ENCODE data around the gene FTH1.

DNA sequence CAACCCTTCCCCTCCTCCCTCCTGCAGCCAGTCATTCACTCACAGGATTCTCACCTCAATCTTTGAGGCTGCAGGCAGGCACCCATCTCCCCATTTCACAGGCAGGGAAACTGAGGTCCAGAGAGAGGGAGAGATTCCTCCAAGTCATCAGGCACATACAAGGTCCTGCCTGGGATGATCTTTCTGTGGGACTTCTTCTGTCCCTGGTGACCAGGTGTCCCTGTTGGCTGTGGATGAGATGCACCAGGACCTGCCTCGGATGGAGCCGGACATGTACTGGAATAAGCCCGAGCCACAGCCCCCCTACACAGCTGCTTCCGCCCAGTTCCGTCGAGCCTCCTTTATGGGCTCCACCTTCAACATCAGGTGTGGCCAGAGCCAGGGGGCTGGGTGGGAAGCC lies 7.8 kb downstream of the FTH1 start:
- TF ChIP-seq, protein P1, sequence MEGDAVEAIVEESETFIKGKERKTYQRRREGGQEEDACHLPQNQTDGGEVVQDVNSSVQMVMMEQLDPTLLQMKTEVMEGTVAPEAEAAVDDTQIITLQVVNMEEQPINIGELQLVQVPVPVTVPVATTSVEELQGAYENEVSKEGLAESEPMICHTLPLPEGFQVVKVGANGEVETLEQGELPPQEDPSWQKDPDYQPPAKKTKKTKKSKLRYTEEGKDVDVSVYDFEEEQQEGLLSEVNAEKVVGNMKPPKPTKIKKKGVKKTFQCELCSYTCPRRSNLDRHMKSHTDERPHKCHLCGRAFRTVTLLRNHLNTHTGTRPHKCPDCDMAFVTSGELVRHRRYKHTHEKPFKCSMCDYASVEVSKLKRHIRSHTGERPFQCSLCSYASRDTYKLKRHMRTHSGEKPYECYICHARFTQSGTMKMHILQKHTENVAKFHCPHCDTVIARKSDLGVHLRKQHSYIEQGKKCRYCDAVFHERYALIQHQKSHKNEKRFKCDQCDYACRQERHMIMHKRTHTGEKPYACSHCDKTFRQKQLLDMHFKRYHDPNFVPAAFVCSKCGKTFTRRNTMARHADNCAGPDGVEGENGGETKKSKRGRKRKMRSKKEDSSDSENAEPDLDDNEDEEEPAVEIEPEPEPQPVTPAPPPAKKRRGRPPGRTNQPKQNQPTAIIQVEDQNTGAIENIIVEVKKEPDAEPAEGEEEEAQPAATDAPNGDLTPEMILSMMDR (IDR thresholded peaks at IDR 0.05; ENCODE audit: poor library complexity, severe bottlenecking), result no peak
- TF ChIP-seq TAF1 (IDR thresholded peaks at IDR 0.05; ENCODE audit: low read depth) (no peak), MXI1 (conservative IDR thresholded peaks at IDR 0.05; ENCODE audit: poor library complexity, severe bottlenecking) (no peak), EZH2 (IDR thresholded peaks at IDR 0.05; ENCODE audit: borderline replicate concordance, insufficient read depth, low read length, poor library complexity, severe bottlenecking) (no peak), EP300 (conservative IDR thresholded peaks at IDR 0.05; ENCODE audit: poor library complexity, severe bottlenecking) (no peak), POLR2AphosphoS5 (IDR thresholded peaks at IDR 0.05) (no peak)
